ENCODE results near the gene ARRDC2. TPM values are rescaled to one million over a fixed set of nuclear protein-coding genes. Genes with fewer than 3 reads are reported as not detected.

Gene ARRDC2
- total and polyA plus RNA-seq, 9 of the 15 experiments (the other 6 are each of a cell fraction or from before 2014, with no cell fraction given) = 1.9 to 27.4 (median 15.2) TPM

GRCh38 chr19:17999684-18000479 is 8.1 kb upstream of the ARRDC2 start (continued):
- TF ChIP-seq POU5F1 (IDR thresholded peaks at IDR 0.05; ENCODE audit: borderline replicate concordance, low read depth, low read length, partially characterized antibody) (no peak), TFE3 (CRISPR knock-in tag; IDR thresholded peaks at IDR 0.05) (no peak), NKRF (IDR thresholded peaks at IDR 0.05; ENCODE audit: borderline replicate concordance) (0 out of 2 replicates have a peak, but pooled peaks have one; percentile 11), BACH1 (tag; IDR thresholded peaks at IDR 0.05) (no peak), POLR3G (IDR thresholded peaks at IDR 0.05; ENCODE audit: extremely low read depth, insufficient read length, insufficient replicate concordance) (no peak), MLLT1 (IDR thresholded peaks at IDR 0.05) (no peak), DNMT1 (IDR thresholded peaks at IDR 0.05) (no peak), ADNP (tag; IDR thresholded peaks at IDR 0.05) (peak; percentile 100), NFRKB (IDR thresholded peaks at IDR 0.05; ENCODE audit: low read depth) (no peak), CAMTA2 (CRISPR knock-in tag; conservative IDR thresholded peaks at IDR 0.05) (no peak), ZZZ3 (IDR thresholded peaks at IDR 0.05) (no peak), ZNF76 (CRISPR knock-in tag; IDR thresholded peaks at IDR 0.05; ENCODE audit: borderline replicate concordance) (no peak), RB1 (IDR thresholded peaks at IDR 0.05; ENCODE audit: low read depth) (peak; percentile 50; the same call in 1 of the 2 replicates), PHB2 (IDR thresholded peaks at IDR 0.05; ENCODE audit: low read depth) (peak; percentile 82), MCM2 (IDR thresholded peaks at IDR 0.05; ENCODE audit: low read depth) (no peak), IRF1 (CRISPR knock-in tag; IDR thresholded peaks at IDR 0.05; ENCODE audit: borderline replicate concordance) (no peak), BRD9 (IDR thresholded peaks at IDR 0.05; ENCODE audit: low read depth, partially characterized antibody) (peak; percentile 41), MBD2 (IDR thresholded peaks at IDR 0.05; ENCODE audit: borderline replicate concordance, low read depth) (peak; percentile 73; the same call in 1 of the 2 replicates), DPF2 (IDR thresholded peaks at IDR 0.05) (peak; percentile 96), ATF4 (CRISPR knock-in tag; IDR thresholded peaks at IDR 0.05) (0 out of 2 replicates have a peak, but pooled peaks have one; percentile 13), STAT5A (IDR thresholded peaks at IDR 0.05; ENCODE audit: borderline replicate concordance, low read length) (peak; percentile 91), PHF20 (IDR thresholded peaks at IDR 0.05; ENCODE audit: partially characterized antibody) (peak; percentile 77)
